H1 (cell line): ENCODE measurements around the gene PPP1R7. TPM values are rescaled to one million over a fixed set of nuclear protein-coding genes. Genes with fewer than 3 reads are reported as not detected.

ENCODE experiments used
- CTCF ChIA-PET: fragments of 300-600 bp; sonication (Branson Sonifier 250); formaldehyde crosslinking; loops from one replicate; lab custom pipeline; 2021; ENCODE audit not compliant: partially characterized antibody; lab: Charles Lee
- POLR2A ChIA-PET: fragments of 300-600 bp; sonication (Branson Sonifier 250); formaldehyde crosslinking; loops from one replicate; lab custom pipeline; 2021; ENCODE audit warnings: inconsistent platforms; ENCODE audit not compliant: partially characterized antibody; lab: Charles Lee
- DNase-seq, 2 experiments: peaks; one replicate each; pipeline versions ENCODE4 v3.0.0 to v3.0.0-alpha.2; 2010 to 2022; ENCODE audit warnings: low spot score in 2 of 2, low read depth in 1 of 2, mixed read lengths in 1 of 2
- FAIRE-seq: peaks from 2 replicates; lab custom pipeline; 2011; peaks lifted over from hg19 to GRCh38; lab: Jason Lieb, UNC
- H2AFZ ChIP-seq: 2 replicates; pipeline ENCODE4 v1.8.1; 2012; ENCODE audit warnings: low read length, inconsistent platforms
- H2AK5ac ChIP-seq: 2 replicates; pipeline ENCODE4 v1.6.1; 2013; ENCODE audit warnings: low read depth, low read length
- H2BK120ac ChIP-seq: replicated peaks from 2 replicates; pipeline ENCODE3; 2013; ENCODE audit warnings: low read depth, low read length, inconsistent platforms
- H2BK12ac ChIP-seq: 2 replicates; pipeline ENCODE4 v1.6.1; 2013; ENCODE audit warnings: low read depth, low read length
- H2BK15ac ChIP-seq: 2 replicates; pipeline ENCODE4 v1.6.1; 2013; ENCODE audit warnings: low read length
- H2BK20ac ChIP-seq: 2 replicates; pipeline ENCODE4 v1.6.1; 2013; ENCODE audit warnings: low read length
- H2BK5ac ChIP-seq: 2 replicates; pipeline ENCODE4 v1.6.1; 2013; ENCODE audit warnings: low read depth, low read length
- H3K14ac ChIP-seq: 2 replicates; pipeline ENCODE4 v1.6.1; 2013; ENCODE audit warnings: inconsistent platforms; ENCODE audit not compliant: insufficient read length
- H3K18ac ChIP-seq: 2 replicates; pipeline ENCODE4 v1.6.1; 2013; ENCODE audit warnings: low read length; ENCODE audit errors: extremely low read depth
- H3K23ac ChIP-seq: 2 replicates; pipeline ENCODE4 v1.6.1; 2013; ENCODE audit warnings: inconsistent platforms; ENCODE audit not compliant: insufficient read length
- H3K23me2 ChIP-seq: 2 replicates; pipeline ENCODE4 v1.6.1; 2013; ENCODE audit warnings: low read depth, low read length
- H3K27ac ChIP-seq: 2 replicates; pipeline ENCODE4 v1.6.1; 2011; ENCODE audit warnings: low read depth, low read length, inconsistent platforms
- H3K27me3 ChIP-seq, 4 experiments: replicated peaks in 1 of 4; 1 replicate in 1 of 4; 2 replicates in 3 of 4; pipeline versions ENCODE4 v1.6.1 to v1.8.1; 2011 to 2013; ENCODE audit warnings: low read length in 3 of 4, mild to moderate bottlenecking in 3 of 4, inconsistent platforms in 2 of 4, mixed read lengths in 2 of 4, moderate library complexity in 1 of 4; ENCODE audit not compliant: control insufficient read depth in 3 of 4, insufficient read depth in 3 of 4; ENCODE audit errors: extremely low read depth in 1 of 4
- H3K36me3 ChIP-seq, 4 experiments: 2 replicates each; pipeline versions ENCODE4 v1.6.1 to v1.8.1; 2011 to 2013; ENCODE audit warnings: mild to moderate bottlenecking in 4 of 4, low read length in 3 of 4, moderate library complexity in 2 of 4, control low read depth in 1 of 4, inconsistent platforms in 1 of 4; ENCODE audit not compliant: insufficient read depth in 4 of 4, control insufficient read depth in 2 of 4
- H3K4ac ChIP-seq: replicated peaks from 2 replicates; pipeline ENCODE3; 2013; ENCODE audit warnings: low read length, low read depth, mixed read lengths, inconsistent platforms; ENCODE audit not compliant: insufficient read length
- H3K4me1 ChIP-seq, 4 experiments: replicated peaks in 1 of 4; 1 replicate in 1 of 4; 2 replicates in 3 of 4; pipeline versions ENCODE4 v1.6.1 to v1.8.1; 2011 to 2013; ENCODE audit warnings: low read length in 3 of 4, inconsistent platforms in 2 of 4, mixed read lengths in 1 of 4; ENCODE audit not compliant: insufficient read depth in 4 of 4, control insufficient read depth in 3 of 4
- H3K4me2 ChIP-seq, 2 experiments: 2 replicates each; pipeline versions ENCODE4 v1.6.1 to v1.8.1; 2011 to 2013; ENCODE audit warnings: low read depth in 2 of 2, low read length in 2 of 2, control low read depth in 1 of 2, inconsistent platforms in 1 of 2, mild to moderate bottlenecking in 1 of 2; ENCODE audit not compliant: insufficient read depth in 1 of 2
- H3K4me3 ChIP-seq, 4 experiments: fragments of 200-600, 300-600 bp in 1 of 4; sonication (generic), shearing (Covaris generic), sonication (Bioruptor Twin) in 1 of 4; 2 replicates each; pipeline versions ENCODE4 v1.5.1 to v1.8.1; 2011 to 2016; ENCODE audit warnings: low read length in 4 of 4, low read depth in 3 of 4, control low read depth in 2 of 4, inconsistent platforms in 2 of 4, mild to moderate bottlenecking in 2 of 4, mixed read lengths in 1 of 4, moderate library complexity in 1 of 4; ENCODE audit not compliant: insufficient read depth in 2 of 4; ENCODE audit errors: extremely low read depth in 1 of 4
- H3K56ac ChIP-seq: replicated peaks from 2 replicates; pipeline ENCODE3; 2013; ENCODE audit warnings: low read depth, mild to moderate bottlenecking, mixed read lengths, low read length, inconsistent platforms; ENCODE audit not compliant: insufficient read length
- H3K79me1 ChIP-seq: 2 replicates; pipeline ENCODE4 v1.6.1; 2013; ENCODE audit warnings: low read depth, low read length, control low read depth
- H3K79me2 ChIP-seq, 2 experiments: 2 replicates each; pipeline versions ENCODE4 v1.6.1 to v1.8.1; 2012 to 2013; ENCODE audit warnings: low read length in 2 of 2, mild to moderate bottlenecking in 2 of 2, inconsistent platforms in 1 of 2; ENCODE audit not compliant: insufficient read depth in 2 of 2, control insufficient read depth in 1 of 2
- H3K9ac ChIP-seq, 4 experiments: replicated peaks in 1 of 4; 1 replicate in 1 of 4; 2 replicates in 3 of 4; pipeline versions ENCODE4 v1.6.1 to v1.8.1; 2011 to 2013; ENCODE audit warnings: low read depth in 3 of 4, low read length in 3 of 4, control low read depth in 2 of 4, mild to moderate bottlenecking in 2 of 4, moderate library complexity in 2 of 4, inconsistent platforms in 1 of 4; ENCODE audit errors: extremely low read depth in 1 of 4
- H3K9me3 ChIP-seq, 2 experiments: 2 replicates each; pipeline versions ENCODE4 v1.6.1 to v1.8.1; 2012 to 2013; ENCODE audit warnings: mild to moderate bottlenecking in 2 of 2, moderate library complexity in 2 of 2, control low read depth in 1 of 2, inconsistent platforms in 1 of 2, low read depth in 1 of 2, low read length in 1 of 2, mixed read lengths in 1 of 2; ENCODE audit not compliant: insufficient read depth in 2 of 2
- H4K20me1 ChIP-seq, 2 experiments: replicated peaks in 1 of 2; 2 replicates each; pipeline versions ENCODE3 to v1.8.1; 2011 to 2013; ENCODE audit warnings: inconsistent platforms in 2 of 2, low read length in 2 of 2, mild to moderate bottlenecking in 1 of 2; ENCODE audit not compliant: insufficient read depth in 2 of 2, control insufficient read depth in 1 of 2
- H4K5ac ChIP-seq: 2 replicates; pipeline ENCODE4 v1.6.1; 2013; ENCODE audit warnings: low read length, low read depth, mixed read lengths, inconsistent platforms; ENCODE audit not compliant: insufficient read length
- H4K8ac ChIP-seq: 2 replicates; pipeline ENCODE4 v1.8.0; 2013; ENCODE audit warnings: mild to moderate bottlenecking, moderate library complexity, low read length, inconsistent platforms; ENCODE audit not compliant: insufficient read depth; ENCODE audit errors: extremely low read depth
- H4K91ac ChIP-seq: replicated peaks from 2 replicates; pipeline ENCODE3; 2013; ENCODE audit warnings: low read length, mixed read lengths, inconsistent platforms; ENCODE audit not compliant: insufficient read length
- ASH2L ChIP-seq: fragments of 200-600, 300-600 bp; sonication (generic); IDR thresholded peaks from one replicate; pipeline ENCODE4 v1.7.1; 2017; ENCODE audit warnings: low read length
- BACH1 ChIP-seq: IDR thresholded peaks from 2 replicates; pipeline ENCODE4 v1.6.1; 2012; ENCODE audit warnings: low read length, improper control_type of control experiment
- CEBPB ChIP-seq: IDR thresholded peaks from 2 replicates; pipeline ENCODE4 v1.6.1; 2012; ENCODE audit warnings: low read depth, low read length
- CHD1 ChIP-seq: IDR thresholded peaks from 2 replicates; pipeline ENCODE4 v1.6.1; 2012; ENCODE audit warnings: low read depth, low read length, improper control_type of control experiment
- EGR1 ChIP-seq: IDR thresholded peaks from 2 replicates; pipeline ENCODE4 v1.6.1; 2011; ENCODE audit warnings: low read depth, low read length, borderline replicate concordance
- EP300 ChIP-seq, 2 experiments: IDR thresholded peaks; 1 replicate in 1 of 2; 2 replicates in 1 of 2; pipeline ENCODE4 v1.6.1; 2011 to 2012; ENCODE audit warnings: low read depth in 2 of 2, low read length in 2 of 2, mild to moderate bottlenecking in 2 of 2, borderline replicate concordance in 1 of 2, inconsistent platforms in 1 of 2, moderate library complexity in 1 of 2
- GABPA ChIP-seq: IDR thresholded peaks from 2 replicates; pipeline ENCODE4 v1.6.1; 2011; ENCODE audit warnings: mild to moderate bottlenecking, low read length, moderate library complexity, borderline replicate concordance; ENCODE audit not compliant: insufficient read depth
- JUND ChIP-seq: IDR thresholded peaks from 2 replicates; pipeline ENCODE4 v1.6.1; 2011; ENCODE audit warnings: mild to moderate bottlenecking, improper control_type of control experiment, low read length
- RFX5 ChIP-seq: IDR thresholded peaks from 2 replicates; pipeline ENCODE4 v1.6.1; 2011; ENCODE audit warnings: low read depth, low read length, improper control_type of control experiment, borderline replicate concordance
- RXRA ChIP-seq: IDR thresholded peaks from 2 replicates; pipeline ENCODE4 v1.6.1; 2011; ENCODE audit warnings: low read depth, mild to moderate bottlenecking, low read length, moderate library complexity; ENCODE audit not compliant: insufficient read depth
- SIX5 ChIP-seq: IDR thresholded peaks from 2 replicates; pipeline ENCODE4 v1.6.1; 2011; ENCODE audit warnings: mild to moderate bottlenecking, low read depth, low read length
- SP1 ChIP-seq: IDR thresholded peaks from 2 replicates; pipeline ENCODE4 v1.6.1; 2011; ENCODE audit warnings: low read depth, low read length
- SP4 ChIP-seq: IDR thresholded peaks from 2 replicates; pipeline ENCODE4 v1.6.1; 2012; ENCODE audit warnings: low read length, inconsistent platforms
- SUZ12 ChIP-seq: fragments of 200-600 bp; sonication (generic); IDR thresholded peaks from 2 replicates; pipeline ENCODE4 v1.6.1; 2012; ENCODE audit warnings: mild to moderate bottlenecking, inconsistent platforms, low read length, moderate library complexity, mixed read lengths
- TAF1 ChIP-seq: IDR thresholded peaks from 2 replicates; pipeline ENCODE4 v1.6.1; 2011; ENCODE audit warnings: mild to moderate bottlenecking, low read depth, low read length
- WGBS, 2 experiments: shearing (Covaris generic) in 1 of 2; methylation state at CpG; one replicate each; pipeline versions ENCODE4 v1.1.6 to v1.1.7; 2013 to 2015; ENCODE audit warnings: low lambda C conversion rate in 2 of 2, mixed read lengths in 2 of 2, inconsistent platforms in 1 of 2, low coverage in 1 of 2, missing lambda C conversion rate in 1 of 2; ENCODE audit not compliant: insufficient replicate concordance in 2 of 2, insufficient coverage in 1 of 2, insufficient read length in 1 of 2; ENCODE audit errors: extremely low coverage in 1 of 2, missing lambda C conversion rate in 1 of 2; 5-methylcytosine and 5-hydroxymethylcytosine counted together
- polyA plus RNA-seq, 7 experiments: library from polyadenylated mRNA; depleted of rRNA in 3 of 7; stranded (reverse) in 5 of 7; unstranded in 2 of 7; fragments of >200 nt in 5 of 7; fragments of 200-250 nt in 2 of 7; gene quantifications; 1 replicate in 5 of 7; 2 replicates in 1 of 7; 4 replicates in 1 of 7; pipeline versions ENCODE4 v1.2.1 to v1.2.3, GENCODE V29; 2011 to 2013; ENCODE audit warnings: missing spikeins in 2 of 7, mixed read lengths in 2 of 7
- total RNA-seq: library from RNA; stranded (reverse); fragmentation: NEBNext Ultra II Directional; extraction: Animal tissue kit (Norgen Biotek cat#: 25700); gene quantifications from 2 replicates; pipeline ENCODE4 v1.2.1, GENCODE V29; 2021
- TF ChIP-seq, protein P1 (sequence below): IDR thresholded peaks from 2 replicates; pipeline ENCODE4 v1.6.1; 2012; ENCODE audit warnings: inconsistent platforms

PPP1R7 gene
- total and polyA plus RNA-seq, 2 of the 8 experiments (the other 6 are each of a cell fraction or from before 2014, with no cell fraction given): 22.2 to 64.0 TPM

DNA sequence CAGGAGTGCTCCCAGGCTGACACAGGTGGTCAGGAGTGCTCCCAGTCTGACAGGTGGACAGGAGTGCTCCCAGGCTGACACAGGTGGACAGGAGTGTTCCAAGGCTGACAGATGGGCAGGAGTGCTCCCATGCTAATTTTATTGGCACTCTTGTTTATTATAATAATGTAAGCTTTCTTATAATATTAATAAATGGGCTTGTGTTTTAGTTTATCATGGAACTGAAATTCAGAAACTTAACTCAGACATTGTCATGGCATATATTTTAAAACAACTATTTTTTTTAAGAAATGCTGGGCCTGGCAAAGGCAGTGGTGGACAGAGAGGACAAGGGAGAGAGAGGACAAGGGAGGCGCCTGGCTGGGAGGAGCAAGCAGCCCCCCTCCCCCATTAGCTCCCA is 56.9 kb downstream of the PPP1R7 start:
- H3K9ac ChIP-seq: no peak overlapping the region
- no peaks in the 10 kb centered on the region for H4K20me1 ChIP-seq
- no peaks in the 10 kb centered on the region for H3K27me3 ChIP-seq
- no peak overlapping the region for H3K18ac ChIP-seq
- H3K27ac ChIP-seq: no peak overlapping the region
- no peak overlapping the region for H3K4me2 ChIP-seq
- no peak overlapping the region for H3K23ac ChIP-seq
- H2BK5ac ChIP-seq: no peak overlapping the region
- no peak overlapping the region for H3K4ac ChIP-seq
- H2BK120ac ChIP-seq: no peak overlapping the region
- H2BK20ac ChIP-seq: no peak overlapping the region
- ChIA-PET POLR2A (interaction anchor here (1.1 to 1.4 kb wide), 2 partner anchors 8 to 19 kb away, joined by 4 to 5 read pairs; partner anchors contain the start of gene ANO7), CTCF (interaction anchor here (2.0 kb wide), 1 partner anchor 20 kb away, joined by 6 read pairs; no protein-coding TSS in a partner anchor)
- H3K4me1 ChIP-seq: peaks cover 0 to 2% (median 0%) of the 10 kb centered on the region in 4 experiments; a peak in 1 of 7 replicates
- no peaks in the 10 kb centered on the region for H3K79me1 ChIP-seq
- no peak overlapping the region for H2BK12ac ChIP-seq
- H2AK5ac ChIP-seq: no peak overlapping the region
- H3K79me2 ChIP-seq: no peaks in the 10 kb centered on the region
- H4K91ac ChIP-seq: no peak overlapping the region
- no peaks in the 10 kb centered on the region for H3K36me3 ChIP-seq
- no peaks in the 10 kb centered on the region for H3K23me2 ChIP-seq
- no peak for DNase-seq
- no peak overlapping the region for H2BK15ac ChIP-seq
- H3K56ac ChIP-seq: no peak overlapping the region
- no peak overlapping the region for H3K14ac ChIP-seq
- H2AFZ ChIP-seq: no peak overlapping the region
- no peaks in the 10 kb centered on the region for H3K9me3 ChIP-seq
- no peak overlapping the region for H3K4me3 ChIP-seq
- H4K5ac ChIP-seq: no peak overlapping the region
- no peak overlapping the region for H4K8ac ChIP-seq
- no CpG with 5 or more reads among the region's 1 CpG for WGBS, 2 experiments
- FAIRE-seq: no peak
- TF ChIP-seq EP300 (IDR thresholded peaks at IDR 0.05; ENCODE audit: borderline replicate concordance in 1 of 2, low read depth in 2 of 2, low read length in 2 of 2) (no peak), GABPA (no peak), ASH2L (no peak), BACH1 (no peak), SP1 (no peak), EGR1 (no peak), CEBPB (no peak), CHD1 (no peak), JUND (no peak), SIX5 (no peak), SUZ12 (no peak), RFX5 (no peak), RXRA (no peak), TAF1 (no peak), SP4 (no peak)
- TF ChIP-seq, protein P1, sequence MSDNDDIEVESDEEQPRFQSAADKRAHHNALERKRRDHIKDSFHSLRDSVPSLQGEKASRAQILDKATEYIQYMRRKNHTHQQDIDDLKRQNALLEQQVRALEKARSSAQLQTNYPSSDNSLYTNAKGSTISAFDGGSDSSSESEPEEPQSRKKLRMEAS: no peak
